Astrocyte of the cerebellum (primary cell): ENCODE data around the gene PDE4D.

ENCODE experiments used
- DNase-seq: peaks from one replicate; pipeline ENCODE4 v3.0.0-alpha.2; 2011; ENCODE audit warnings: low read depth
- H3K4me3 ChIP-seq: 2 replicates; pipeline ENCODE4 v1.5.1; 2011; ENCODE audit warnings: mild to moderate bottlenecking, low read depth, low read length, moderate library complexity
- in situ Hi-C: cut with HindIII; loops from 2 replicates; pipeline ENCODE4 v1.10.0; 2017; ENCODE audit warnings: low sequenced_read_pairs
- TF ChIP-seq, protein P1 (sequence below): IDR thresholded peaks from 2 replicates; pipeline ENCODE4 v1.5.1; 2012; ENCODE audit warnings: low read length, low read depth, moderate library complexity, mild to moderate bottlenecking; ENCODE audit errors: missing control alignments

Gene PDE4D

GRCh38 chr5:59231221-59231931 lies 662.1 kb downstream of the PDE4D start:
- H3K4me3 ChIP-seq, result no peak overlapping the region
- DNase-seq, result no peak
- TF ChIP-seq, protein P1, sequence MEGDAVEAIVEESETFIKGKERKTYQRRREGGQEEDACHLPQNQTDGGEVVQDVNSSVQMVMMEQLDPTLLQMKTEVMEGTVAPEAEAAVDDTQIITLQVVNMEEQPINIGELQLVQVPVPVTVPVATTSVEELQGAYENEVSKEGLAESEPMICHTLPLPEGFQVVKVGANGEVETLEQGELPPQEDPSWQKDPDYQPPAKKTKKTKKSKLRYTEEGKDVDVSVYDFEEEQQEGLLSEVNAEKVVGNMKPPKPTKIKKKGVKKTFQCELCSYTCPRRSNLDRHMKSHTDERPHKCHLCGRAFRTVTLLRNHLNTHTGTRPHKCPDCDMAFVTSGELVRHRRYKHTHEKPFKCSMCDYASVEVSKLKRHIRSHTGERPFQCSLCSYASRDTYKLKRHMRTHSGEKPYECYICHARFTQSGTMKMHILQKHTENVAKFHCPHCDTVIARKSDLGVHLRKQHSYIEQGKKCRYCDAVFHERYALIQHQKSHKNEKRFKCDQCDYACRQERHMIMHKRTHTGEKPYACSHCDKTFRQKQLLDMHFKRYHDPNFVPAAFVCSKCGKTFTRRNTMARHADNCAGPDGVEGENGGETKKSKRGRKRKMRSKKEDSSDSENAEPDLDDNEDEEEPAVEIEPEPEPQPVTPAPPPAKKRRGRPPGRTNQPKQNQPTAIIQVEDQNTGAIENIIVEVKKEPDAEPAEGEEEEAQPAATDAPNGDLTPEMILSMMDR, result no peak
- in situ Hi-C loops, result loop anchor here (10.0 kb wide), 1 partner anchor 113 kb away; no protein-coding TSS in a partner anchor

- DNase-seq, result no peak
- in situ Hi-C loops, result no loop called here
- TF ChIP-seq, protein P1, result no peak
- no peak overlapping the region for H3K4me3 ChIP-seq
Observed at GRCh38 chr5:59222687-59223511, 670.6 kb downstream of the PDE4D start.

DNA sequence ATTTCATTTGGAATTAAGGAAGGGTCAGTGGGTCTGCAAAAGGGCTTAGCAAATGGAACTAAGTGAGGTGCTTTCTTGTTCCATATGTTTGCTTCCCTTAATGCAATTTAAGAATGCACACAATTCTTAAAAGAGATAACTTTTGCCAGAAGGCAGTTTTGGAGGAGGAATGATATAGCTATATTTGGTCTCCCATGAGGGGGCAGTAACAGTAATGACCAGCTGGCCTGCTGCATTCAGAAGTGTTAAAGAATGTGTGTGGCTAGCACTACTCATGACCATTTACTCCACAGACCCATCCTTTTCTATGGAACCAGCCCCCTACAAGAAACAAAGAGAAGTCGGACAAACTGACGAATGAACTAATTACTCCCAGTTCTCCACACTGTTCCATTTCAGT lies 671.8 kb downstream of the PDE4D start:
- no peak for DNase-seq
- H3K4me3 ChIP-seq, result no peak overlapping the region
- TF ChIP-seq, protein P1, result no peak
- in situ Hi-C loops, result no loop called here

DNA sequence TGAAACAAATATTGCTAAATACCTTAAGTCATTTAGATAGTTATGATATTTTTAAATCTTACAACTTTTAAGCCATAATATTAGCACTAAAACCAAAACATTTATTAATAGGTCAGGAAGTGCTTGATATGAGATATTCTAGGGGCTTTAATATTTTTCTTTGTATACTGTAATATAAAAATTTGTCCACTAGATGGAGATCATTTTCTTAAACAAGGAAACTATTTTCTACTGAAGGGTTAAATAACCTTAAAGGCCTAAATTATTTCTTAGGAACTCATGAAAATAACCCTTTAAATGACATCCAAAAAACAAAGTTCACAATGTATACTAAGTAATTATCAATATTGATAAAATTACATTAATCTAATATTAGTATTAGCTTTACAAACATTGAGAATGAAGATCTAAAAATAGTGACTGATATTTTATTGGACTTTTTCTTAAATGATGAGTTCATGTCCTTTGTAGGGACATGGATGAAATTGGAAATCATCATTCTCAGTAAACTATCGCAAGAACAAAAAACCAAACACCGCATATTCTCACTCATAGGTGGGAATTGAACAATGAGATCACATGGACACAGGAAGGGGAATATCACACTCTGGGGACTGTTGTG lies 675.0 kb downstream of the PDE4D start:
- H3K4me3 ChIP-seq, result no peak overlapping the region
- in situ Hi-C loops, result no loop called here
- no peak for DNase-seq
- TF ChIP-seq, protein P1, result no peak

GRCh38 chr5:59216841-59217240 lies 676.7 kb downstream of the PDE4D start:
- H3K4me3 ChIP-seq, result no peak overlapping the region
- TF ChIP-seq, protein P1, result no peak
- no peak for DNase-seq
- in situ Hi-C loops, result no loop called here

DNA sequence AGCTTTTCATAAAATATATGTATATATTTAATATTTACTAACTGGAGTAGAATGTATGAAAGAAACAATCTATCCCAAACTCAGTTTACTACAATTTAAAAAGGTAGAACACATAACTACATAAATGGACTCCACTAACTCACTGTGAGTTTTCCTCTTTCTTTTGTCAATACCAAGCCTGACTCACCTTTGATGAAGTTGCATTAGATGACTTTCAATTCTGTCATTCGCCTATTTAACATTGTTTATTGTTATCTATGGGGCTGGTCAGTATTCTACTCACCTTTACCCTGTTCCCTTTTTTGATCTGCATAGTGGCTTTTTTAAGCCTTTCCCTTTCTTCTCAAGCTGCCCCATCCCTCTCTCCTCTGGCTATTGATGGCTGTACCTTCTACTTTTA lies 680.9 kb downstream of the PDE4D start:
- in situ Hi-C loops, result no loop called here
- TF ChIP-seq, protein P1, result no peak
- no peak for DNase-seq
- no peak overlapping the region for H3K4me3 ChIP-seq
